Mesothelial cell of epicardium (in vitro differentiated cells): ENCODE data around the gene MROH2A. TPM values are rescaled to one million over a fixed set of nuclear protein-coding genes. Genes with fewer than 3 reads are reported as not detected.

Source experiments
- DNase-seq, 2 experiments: peaks; one replicate each; pipeline ENCODE4 v3.0.0; 2021; ENCODE audit warnings: low spot score in 2 of 2; ENCODE audit not compliant: unreplicated experiment in 2 of 2
- H3K27ac Mint-ChIP-seq: 2 replicates; pipeline ENCODE4 v1.8.0; 2021; ENCODE audit warnings: mixed read lengths
- H3K27me3 Mint-ChIP-seq: 2 replicates; pipeline ENCODE4 v1.8.0; 2021; ENCODE audit warnings: low read depth, mixed read lengths
- H3K36me3 Mint-ChIP-seq: 2 replicates; pipeline ENCODE4 v1.8.0; 2021; ENCODE audit warnings: mixed read lengths
- H3K4me1 Mint-ChIP-seq: 2 replicates; pipeline ENCODE4 v1.8.0; 2021; ENCODE audit warnings: mixed read lengths
- H3K4me3 Mint-ChIP-seq: 2 replicates; pipeline ENCODE4 v1.8.0; 2021; ENCODE audit warnings: mild to moderate bottlenecking, moderate library complexity, mixed read lengths
- H3K9me3 Mint-ChIP-seq: 2 replicates; pipeline ENCODE4 v1.8.0; 2021; ENCODE audit warnings: mixed read lengths
- total RNA-seq: library from RNA; stranded (reverse); gene quantifications from 3 replicates; pipeline ENCODE4 v1.2.1, GENCODE V29; 2021
- TF ChIP-seq, protein P1 (sequence below): fragments of 200-600 bp; sonication (generic); IDR thresholded peaks from one replicate; pipeline ENCODE4 v1.5.0; 2021; ENCODE audit warnings: antibody characterized with exemption; ENCODE audit not compliant: unreplicated experiment

Gene MROH2A
- total RNA-seq, 1 donor from 2014 or later, result not detected

DNA sequence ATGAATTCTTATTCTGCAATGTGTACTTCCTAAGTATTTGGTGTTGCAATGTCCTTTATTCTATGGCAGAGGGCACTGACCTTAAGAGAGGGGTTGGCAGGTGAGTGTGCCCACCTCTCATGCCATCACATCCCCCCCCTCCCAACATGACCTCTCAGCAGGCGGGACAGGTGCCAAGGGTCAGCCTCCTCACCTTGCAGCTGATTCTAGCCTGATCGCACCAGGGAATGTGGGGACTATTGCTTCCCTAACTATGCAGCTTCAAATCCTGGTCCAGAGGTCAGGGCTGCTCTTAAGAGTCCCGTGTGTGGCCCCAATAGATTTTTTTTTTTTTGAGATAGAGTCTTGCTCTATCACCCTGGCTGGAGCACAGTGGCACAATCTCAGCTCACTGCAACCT, 66.7 kb downstream of the MROH2A start:
- Mint-ChIP-seq H3K4me3 (no peak overlapping the region), H3K27ac (no peak overlapping the region), H3K36me3 (peaks cover 27% of the 10 kb centered on the region), H3K9me3 (no peaks in the 10 kb centered on the region), H3K4me1 (no peaks in the 10 kb centered on the region), H3K27me3 (no peaks in the 10 kb centered on the region)
- no peak for DNase-seq
- TF ChIP-seq, protein P1, sequence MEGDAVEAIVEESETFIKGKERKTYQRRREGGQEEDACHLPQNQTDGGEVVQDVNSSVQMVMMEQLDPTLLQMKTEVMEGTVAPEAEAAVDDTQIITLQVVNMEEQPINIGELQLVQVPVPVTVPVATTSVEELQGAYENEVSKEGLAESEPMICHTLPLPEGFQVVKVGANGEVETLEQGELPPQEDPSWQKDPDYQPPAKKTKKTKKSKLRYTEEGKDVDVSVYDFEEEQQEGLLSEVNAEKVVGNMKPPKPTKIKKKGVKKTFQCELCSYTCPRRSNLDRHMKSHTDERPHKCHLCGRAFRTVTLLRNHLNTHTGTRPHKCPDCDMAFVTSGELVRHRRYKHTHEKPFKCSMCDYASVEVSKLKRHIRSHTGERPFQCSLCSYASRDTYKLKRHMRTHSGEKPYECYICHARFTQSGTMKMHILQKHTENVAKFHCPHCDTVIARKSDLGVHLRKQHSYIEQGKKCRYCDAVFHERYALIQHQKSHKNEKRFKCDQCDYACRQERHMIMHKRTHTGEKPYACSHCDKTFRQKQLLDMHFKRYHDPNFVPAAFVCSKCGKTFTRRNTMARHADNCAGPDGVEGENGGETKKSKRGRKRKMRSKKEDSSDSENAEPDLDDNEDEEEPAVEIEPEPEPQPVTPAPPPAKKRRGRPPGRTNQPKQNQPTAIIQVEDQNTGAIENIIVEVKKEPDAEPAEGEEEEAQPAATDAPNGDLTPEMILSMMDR, result no peak

GRCh38 chr2:233845301-233846060, 67.4 kb downstream of the MROH2A start:
- DNase-seq, result no peak
- Mint-ChIP-seq H3K4me1 (no peaks in the 10 kb centered on the region), H3K9me3 (no peaks in the 10 kb centered on the region), H3K27me3 (no peaks in the 10 kb centered on the region), H3K36me3 (peaks cover 22% of the 10 kb centered on the region), H3K4me3 (no peak overlapping the region), H3K27ac (no peak overlapping the region)
- TF ChIP-seq, protein P1, result no peak

DNA sequence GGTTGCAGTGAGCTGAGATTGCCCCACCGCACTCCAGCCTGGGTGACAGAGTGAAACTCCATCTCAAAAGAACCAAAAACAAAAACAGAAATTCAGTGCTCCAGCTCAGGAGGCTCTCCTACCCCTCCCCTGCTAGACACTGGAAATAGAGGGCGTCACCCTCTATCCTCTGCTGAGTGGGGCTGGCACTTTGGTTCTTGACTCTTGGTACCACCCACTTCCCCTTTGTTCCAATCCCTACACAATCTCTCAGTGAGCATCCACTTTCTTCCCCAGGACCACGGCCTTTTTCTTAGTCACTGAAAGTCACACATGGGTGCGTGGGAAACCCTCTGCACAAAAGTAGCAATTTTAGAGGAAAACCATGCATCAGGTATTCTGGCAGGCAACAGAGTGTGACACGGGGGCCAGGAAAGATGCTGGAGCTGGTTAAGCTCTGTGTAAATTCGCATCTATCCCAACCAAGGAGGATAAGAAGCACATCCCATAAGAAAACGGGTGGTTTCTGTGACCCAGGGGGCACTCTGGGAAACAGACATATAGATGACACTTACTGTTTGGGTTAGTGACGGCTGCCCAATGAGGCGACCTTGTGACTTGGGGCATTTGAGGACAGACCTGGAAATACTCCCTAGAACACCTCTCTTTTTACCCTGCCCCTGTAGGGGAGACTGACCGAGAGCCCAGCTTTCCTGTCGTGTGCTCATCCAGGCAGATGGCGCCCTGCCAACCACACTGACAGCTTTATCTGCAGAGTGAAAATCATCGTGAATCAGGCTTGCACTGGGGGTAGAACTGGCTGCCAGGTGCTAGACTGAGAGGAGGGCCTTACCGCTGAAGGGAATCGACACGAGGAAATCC, 68.5 kb downstream of the MROH2A start:
- no peak overlapping the region for H3K4me3 Mint-ChIP-seq
- no peaks in the 10 kb centered on the region for H3K9me3 Mint-ChIP-seq
- peaks cover 2% of the 10 kb centered on the region for H3K4me1 Mint-ChIP-seq
- no peaks in the 10 kb centered on the region for H3K27me3 Mint-ChIP-seq
- TF ChIP-seq, protein P1, result no peak
- no peak for DNase-seq
- peaks cover 20% of the 10 kb centered on the region for H3K36me3 Mint-ChIP-seq
- H3K27ac Mint-ChIP-seq, result no peak overlapping the region

GRCh38 chr2:233847248-233847898, 69.2 kb downstream of the MROH2A start:
- DNase-seq, result no peak
- no peak overlapping the region for H3K4me3 Mint-ChIP-seq
- no peaks in the 10 kb centered on the region for H3K9me3 Mint-ChIP-seq
- H3K36me3 Mint-ChIP-seq, result peaks cover 16% of the 10 kb centered on the region
- H3K27ac Mint-ChIP-seq, result no peak overlapping the region
- peaks cover 7% of the 10 kb centered on the region for H3K4me1 Mint-ChIP-seq
- TF ChIP-seq, protein P1, result no peak
- H3K27me3 Mint-ChIP-seq, result no peaks in the 10 kb centered on the region

- H3K27ac Mint-ChIP-seq, result no peak overlapping the region
- H3K4me3 Mint-ChIP-seq, result no peak overlapping the region
- TF ChIP-seq, protein P1, result no peak
These were observed 70.1 kb downstream of the MROH2A start for GRCh38 chr2:233848276-233848675.

More at GRCh38 chr2:233848276-233848675, 70.1 kb downstream of the MROH2A start:
- Mint-ChIP-seq H3K9me3 (no peaks in the 10 kb centered on the region), H3K4me1 (peaks cover 16% of the 10 kb centered on the region), H3K36me3 (peaks cover 19% of the 10 kb centered on the region), H3K27me3 (no peaks in the 10 kb centered on the region)
- DNase-seq, result no peak
